HG03175 (cell line): ENCODE results near the gene CHTOP.
"Not testable (repeated sequence)": the region's sequence is repeated elsewhere in the genome, so short reads cannot be mapped to it uniquely, and the experiment has no call there.

Source experiments
- ATAC-seq: cut with Tn5 transposase; IDR thresholded peaks from one replicate; pipeline ENCODE4 v1.9.1; 2021; ENCODE audit warnings: mild to moderate bottlenecking, moderate library complexity; ENCODE audit not compliant: unreplicated experiment

CHTOP gene

GRCh38 chr1:153631047-153632022 lies 2.5 kb upstream of the CHTOP start:
- no peak for ATAC-seq

- peak; percentile 3 for ATAC-seq
These were observed 609 bp upstream of the CHTOP start for GRCh38 chr1:153633161-153633753.

- no peak for ATAC-seq
These were observed 2.0 kb downstream of the CHTOP start for GRCh38 chr1:153635872-153636271.

GRCh38 chr1:153636312-153636711 lies 2.4 kb downstream of the CHTOP start:
- no peak for ATAC-seq

- no peak for ATAC-seq
These were observed 4.4 kb downstream of the CHTOP start for GRCh38 chr1:153638261-153638660.

GRCh38 chr1:153639280-153639679 lies 5.4 kb downstream of the CHTOP start:
- no peak for ATAC-seq

- ATAC-seq: not testable (repeated sequence)
These were observed 6.3 kb downstream of the CHTOP start for GRCh38 chr1:153640213-153640612.

- no peak for ATAC-seq
These were observed 7.0 kb downstream of the CHTOP start for GRCh38 chr1:153640861-153641260.

- ATAC-seq: no peak
These were observed 8.3 kb downstream of the CHTOP start for GRCh38 chr1:153642161-153642560.

GRCh38 chr1:153643100-153643499 lies 9.2 kb downstream of the CHTOP start:
- ATAC-seq: no peak

- ATAC-seq: no peak
These were observed 9.9 kb downstream of the CHTOP start for GRCh38 chr1:153643816-153644215.

GRCh38 chr1:153646672-153647345 lies 12.9 kb downstream of the CHTOP start:
- ATAC-seq: no peak

GRCh38 chr1:153647346-153647714 lies 13.5 kb downstream of the CHTOP start:
- ATAC-seq: no peak

- ATAC-seq: no peak
These were observed 14.3 kb downstream of the CHTOP start for GRCh38 chr1:153648000-153648643.

- ATAC-seq: no peak
These were observed 15.4 kb downstream of the CHTOP start for GRCh38 chr1:153649137-153649862.

- no peak for ATAC-seq
These were observed 16.0 kb downstream of the CHTOP start for GRCh38 chr1:153649863-153650235.

- ATAC-seq: no peak
These were observed 17.9 kb downstream of the CHTOP start for GRCh38 chr1:153651771-153652170.

GRCh38 chr1:153652805-153653500 lies 19.1 kb downstream of the CHTOP start:
- no peak for ATAC-seq

- ATAC-seq: no peak
These were observed 21.5 kb downstream of the CHTOP start for GRCh38 chr1:153655333-153655732.
